Activated effector memory CD4-positive, alpha-beta T cell treated with Interleukin-2 at 50 U/mL for 16 hours (primary cell): Measurements from ENCODE around the gene PURB.
"Not testable (repeated sequence)": the region's sequence is repeated elsewhere in the genome, so short reads cannot be mapped to it uniquely, and the experiment has no call there.

Experiments used
- DNase-seq: peaks from one replicate; pipeline ENCODE4 v3.0.0-alpha.2; 2020

The PURB gene

DNA sequence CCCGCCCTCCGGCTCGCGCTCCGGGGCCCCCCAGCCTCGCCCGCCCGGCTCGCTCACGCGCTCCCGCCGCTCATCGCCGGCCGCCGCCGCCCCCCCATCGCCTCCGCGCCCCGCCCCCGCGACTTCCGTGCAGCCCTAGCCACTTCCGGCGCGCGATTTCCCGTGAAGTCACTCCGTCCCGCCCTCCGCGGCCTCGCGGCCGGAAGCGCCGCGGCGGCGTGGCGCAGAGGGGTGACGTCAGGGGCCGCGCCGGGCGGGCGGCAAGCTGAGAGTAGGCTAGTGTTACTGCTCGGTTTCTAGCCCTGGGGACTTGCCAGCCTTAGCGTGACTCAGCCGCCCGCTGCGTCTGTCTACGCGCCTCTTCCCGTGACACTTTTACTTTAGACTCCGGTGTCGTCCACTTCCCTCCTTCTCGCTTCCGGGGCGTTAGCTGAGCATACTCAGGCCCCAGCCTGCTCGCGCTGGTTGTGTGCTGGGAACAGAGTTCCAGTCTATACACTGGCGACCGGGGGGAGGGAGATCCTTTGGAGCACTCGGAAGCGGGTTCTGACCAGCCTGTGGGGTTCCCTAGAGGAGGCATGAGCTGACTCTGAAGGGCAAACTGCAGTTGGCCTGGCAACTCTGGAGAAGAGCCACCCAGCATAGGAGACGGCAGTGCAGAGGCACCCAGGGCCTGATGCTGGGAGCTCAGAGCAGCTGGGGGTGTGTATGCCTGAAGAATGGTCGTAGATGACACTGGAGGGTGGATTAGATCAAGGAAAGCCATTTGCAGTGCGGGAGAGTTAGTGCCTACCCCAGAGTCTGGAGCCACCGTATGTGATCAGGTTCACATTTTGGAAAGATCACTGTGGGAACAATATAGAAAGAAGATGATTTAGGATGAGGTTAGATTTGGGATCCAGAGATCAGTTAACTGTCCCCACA, at the start of gene PURB:
PURB (minus strand) TSS at position 137 of the 924 bp plus-strand sequence. CDS start 182 bp downstream, outside the sequence.
- peak; percentile 95 for DNase-seq

DNA sequence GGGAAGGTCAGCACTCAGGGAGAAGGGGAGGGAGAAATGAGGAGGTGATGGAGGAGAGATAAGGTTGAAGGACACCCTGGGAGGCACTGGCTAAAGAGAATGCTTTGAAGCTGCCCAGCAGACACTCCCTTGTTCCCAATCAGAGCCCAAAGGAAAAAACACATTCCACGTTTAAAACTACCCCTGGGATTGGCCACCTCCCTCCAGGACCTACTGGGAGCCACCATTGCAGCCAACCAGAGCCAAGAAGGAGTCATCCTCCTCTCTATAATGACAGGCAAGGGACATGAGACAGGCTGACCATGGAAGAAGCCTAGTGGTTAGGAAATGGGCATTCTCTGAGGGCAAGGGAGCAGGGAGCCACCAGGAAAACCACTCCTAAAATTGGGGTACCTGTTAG, 49.7 kb upstream of the PURB start:
- no peak for DNase-seq

DNA sequence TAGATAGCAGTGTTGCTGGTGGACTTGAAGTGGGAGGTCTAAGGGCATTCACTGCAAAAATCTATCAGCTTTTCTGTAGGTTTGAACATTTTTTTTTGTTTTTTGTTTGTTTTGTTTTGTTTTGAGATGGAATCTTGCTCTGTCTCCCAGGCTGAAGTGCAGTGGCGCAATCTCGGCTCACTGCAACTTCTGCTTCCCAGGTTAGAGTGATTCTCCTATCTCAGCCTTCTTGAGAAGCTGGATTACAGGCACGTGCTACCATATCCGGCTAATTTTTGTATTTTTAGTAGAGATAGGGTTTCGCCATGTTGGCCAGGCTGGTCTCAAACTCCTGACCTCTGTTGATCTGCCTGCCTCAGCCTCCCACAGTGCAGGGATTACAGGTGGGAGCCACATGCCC, 49.2 kb upstream of the PURB start:
- not testable (repeated sequence) for DNase-seq

DNA sequence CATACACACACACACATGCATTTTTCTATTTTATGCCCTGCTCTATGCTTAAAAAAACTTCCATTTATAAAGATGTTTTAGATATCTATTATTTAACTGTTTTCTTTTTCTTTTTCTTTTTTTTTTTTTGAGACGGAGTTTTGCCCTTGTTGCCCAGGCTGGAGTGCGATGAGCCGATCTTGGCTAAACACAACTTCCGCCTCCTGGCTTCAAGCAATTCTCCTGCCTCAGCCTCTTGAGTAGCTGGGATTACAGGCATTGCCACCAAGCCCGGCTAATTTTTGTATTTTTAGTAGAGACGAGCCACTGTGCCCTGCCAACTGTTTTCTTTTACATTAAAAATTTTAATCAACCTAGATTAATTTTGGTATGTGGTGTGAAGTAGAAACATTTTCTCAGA, 45.6 kb upstream of the PURB start:
- DNase-seq, result no peak

DNA sequence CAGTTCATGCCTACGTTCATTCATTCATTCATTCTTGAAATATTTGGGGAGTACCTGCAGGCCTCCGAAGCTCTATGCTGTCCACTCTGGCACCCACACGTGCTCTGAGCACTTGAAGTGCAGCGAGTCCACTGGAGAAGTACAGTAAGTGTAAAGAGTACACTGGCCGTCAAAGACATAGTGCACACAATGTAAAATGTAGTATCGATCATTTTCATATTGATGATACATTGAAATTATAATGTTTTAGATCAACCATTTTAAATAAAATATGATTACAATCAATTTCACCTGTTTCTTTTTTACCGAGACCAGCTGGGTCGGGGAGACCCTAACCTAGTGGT, 37.0 kb upstream of the PURB start:
- DNase-seq, result no peak

DNA sequence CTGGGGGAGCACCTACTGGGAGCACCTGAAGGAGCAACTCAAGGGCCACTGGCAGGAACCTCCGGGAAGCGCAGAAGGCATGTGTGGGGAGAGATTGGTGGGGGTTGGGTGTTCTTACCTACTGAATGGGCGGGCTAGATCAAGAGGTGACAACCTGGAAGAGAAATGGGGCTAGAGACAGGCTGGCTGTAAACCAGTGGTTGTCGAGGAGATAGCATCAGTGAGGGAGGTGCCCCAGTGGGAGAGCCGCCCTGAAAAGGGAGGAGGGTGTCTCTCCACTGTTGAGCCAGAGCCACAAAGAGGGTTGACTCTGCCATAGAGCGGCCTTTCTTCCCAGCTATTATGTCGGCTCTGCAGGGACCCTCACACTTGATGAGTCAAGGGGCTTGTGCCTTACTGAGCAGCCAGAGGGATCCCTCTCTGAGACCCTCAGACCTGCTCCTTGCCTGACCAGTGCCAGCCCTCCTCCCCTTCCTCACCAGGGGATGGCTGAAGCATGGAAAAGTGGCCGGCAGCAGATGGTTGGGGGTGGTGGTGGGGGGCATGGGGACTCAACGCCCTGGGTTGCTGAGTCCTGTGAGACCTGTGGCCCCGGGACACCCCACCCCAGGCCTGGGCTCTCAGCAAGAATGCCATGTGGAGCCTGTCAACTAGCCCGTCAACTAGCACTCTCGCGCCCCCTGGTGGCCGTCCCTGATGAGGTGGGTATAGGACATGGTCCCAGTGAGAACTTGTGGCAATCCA, 36.4 kb upstream of the PURB start:
- peak; percentile 81 for DNase-seq

DNA sequence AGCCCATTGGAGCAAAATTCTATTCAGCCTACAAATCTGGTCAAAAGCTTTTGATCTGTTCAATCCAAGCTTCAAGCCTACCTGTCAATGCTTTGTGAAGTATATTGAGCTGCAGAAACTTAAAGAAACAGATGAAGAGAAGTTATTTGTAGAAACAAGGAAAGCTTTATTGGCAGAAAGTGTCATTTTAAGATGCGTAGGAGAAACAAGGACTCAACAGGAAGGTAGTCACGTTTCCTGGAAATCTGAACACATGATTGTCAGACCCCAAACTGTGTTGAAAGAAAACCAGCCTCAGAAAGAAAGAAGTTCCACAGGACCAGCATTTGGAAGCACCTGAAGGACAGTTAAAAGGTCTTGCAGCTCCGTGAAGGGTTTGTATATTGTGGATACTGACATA, 34.8 kb upstream of the PURB start:
- no peak for DNase-seq

DNA sequence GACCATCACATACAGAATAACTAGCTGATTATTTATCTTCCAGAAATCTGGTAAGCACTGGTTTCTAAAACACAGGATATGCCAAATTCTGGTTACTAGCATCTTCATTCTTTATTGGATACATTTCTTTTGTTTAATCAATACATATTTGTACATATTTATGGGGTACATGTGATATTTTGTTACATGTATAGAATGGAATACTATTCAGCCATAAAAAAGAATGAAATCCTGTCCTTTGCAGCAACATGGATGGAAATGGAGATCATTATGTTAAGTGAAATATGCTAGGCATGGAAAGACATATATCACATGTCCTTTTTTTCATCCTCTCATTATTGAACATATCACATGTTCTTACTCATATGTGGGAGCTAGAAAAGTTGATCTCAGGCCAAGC, 32.7 kb upstream of the PURB start:
- DNase-seq, result no peak

DNA sequence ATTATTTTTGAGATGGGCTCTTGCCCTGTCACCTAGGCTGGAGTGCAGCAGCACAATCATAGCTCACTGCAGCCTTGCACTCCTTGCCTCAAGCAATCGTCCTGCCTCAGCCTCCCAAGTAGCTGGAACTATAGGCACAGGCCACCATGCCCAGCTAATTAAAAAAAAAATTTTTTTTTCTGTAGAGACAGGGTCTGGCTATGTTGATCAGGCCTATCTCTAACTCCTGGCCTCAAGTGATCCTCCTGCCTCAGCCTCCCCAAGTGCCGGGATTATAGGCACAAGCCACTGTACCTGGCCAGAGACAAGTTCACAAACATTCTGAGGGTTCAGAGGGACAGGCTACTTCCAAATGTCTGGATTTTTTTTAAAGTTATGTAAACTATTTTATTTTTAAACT, 32.1 kb upstream of the PURB start:
- DNase-seq, result no peak

DNA sequence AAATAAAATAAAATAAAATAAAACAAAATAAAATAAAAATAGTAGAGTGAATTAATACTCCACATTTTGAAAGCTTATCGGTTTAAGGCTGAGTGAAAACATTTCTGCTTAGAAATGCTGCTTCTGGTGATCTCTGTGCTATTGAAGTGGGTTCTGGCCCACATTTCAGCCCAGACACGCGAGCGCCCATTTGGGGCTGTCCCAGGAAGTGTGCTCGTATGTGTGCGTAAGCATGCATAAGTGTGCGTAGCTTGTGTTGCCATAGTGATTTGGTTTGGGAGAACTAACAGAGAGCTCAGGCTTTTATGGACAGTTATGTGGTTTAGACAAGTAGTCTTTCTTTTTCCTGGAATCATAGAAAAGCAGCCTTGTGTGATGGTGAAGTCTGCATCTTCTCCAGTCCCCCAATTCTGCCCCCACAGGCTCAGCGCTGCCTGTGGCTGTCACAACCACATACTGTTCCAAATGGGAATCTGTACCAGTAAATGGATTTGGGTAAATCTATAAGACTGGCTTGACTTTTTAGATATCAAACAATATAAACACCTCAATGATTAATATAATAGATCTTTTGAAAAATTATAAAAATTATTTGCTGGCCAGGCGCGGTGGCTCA, 29.8 kb upstream of the PURB start:
- DNase-seq, result peak; percentile 55

DNA sequence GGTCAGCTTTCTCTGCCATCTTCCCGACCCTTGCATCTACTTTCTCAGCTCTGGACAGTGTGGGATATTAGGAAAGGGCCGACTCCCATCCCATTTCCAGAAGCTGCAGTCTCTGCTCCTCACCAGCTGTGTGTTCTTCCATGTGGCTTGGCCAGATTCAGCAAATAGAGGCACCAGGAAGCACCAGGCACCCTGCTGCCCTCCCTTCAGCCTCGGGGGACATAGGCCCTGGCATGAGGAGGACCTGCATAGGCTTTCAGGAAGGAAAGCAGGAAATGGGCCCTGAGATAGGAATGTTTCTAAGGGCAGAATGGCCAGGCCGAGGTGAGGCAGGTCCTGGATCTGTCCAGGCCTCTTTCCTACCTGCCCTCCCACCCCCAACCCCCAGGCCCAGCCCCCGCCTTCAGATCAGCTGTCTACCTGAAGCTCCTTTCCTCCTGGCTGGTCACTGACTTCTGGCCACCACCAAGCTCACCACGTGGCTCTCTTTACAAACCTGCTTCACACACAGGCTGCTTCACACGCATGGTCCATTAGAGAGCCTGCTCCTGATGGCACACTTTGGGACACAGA, 27.5 kb upstream of the PURB start:
- DNase-seq, result no peak

DNA sequence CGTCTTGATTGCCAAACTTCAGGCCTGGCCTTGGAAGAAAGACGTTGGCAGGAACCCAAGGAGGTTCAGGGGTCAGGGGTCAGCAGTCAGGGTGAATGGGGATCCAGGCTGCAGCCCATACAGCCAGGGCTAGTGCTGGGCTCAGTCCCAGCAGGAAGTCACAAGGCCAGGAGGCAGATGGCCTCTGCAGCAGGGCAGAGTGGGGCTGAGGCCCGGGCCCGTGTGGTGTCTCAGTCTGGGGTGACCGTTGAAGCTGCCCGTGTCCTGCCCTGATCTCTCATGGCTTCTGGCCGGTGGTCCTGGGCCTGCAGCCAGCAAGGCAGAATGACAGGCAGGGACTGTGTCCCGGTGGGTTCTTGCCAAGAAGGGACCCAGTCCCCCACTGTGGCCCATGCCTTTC, 26.6 kb upstream of the PURB start:
- DNase-seq, result no peak

DNA sequence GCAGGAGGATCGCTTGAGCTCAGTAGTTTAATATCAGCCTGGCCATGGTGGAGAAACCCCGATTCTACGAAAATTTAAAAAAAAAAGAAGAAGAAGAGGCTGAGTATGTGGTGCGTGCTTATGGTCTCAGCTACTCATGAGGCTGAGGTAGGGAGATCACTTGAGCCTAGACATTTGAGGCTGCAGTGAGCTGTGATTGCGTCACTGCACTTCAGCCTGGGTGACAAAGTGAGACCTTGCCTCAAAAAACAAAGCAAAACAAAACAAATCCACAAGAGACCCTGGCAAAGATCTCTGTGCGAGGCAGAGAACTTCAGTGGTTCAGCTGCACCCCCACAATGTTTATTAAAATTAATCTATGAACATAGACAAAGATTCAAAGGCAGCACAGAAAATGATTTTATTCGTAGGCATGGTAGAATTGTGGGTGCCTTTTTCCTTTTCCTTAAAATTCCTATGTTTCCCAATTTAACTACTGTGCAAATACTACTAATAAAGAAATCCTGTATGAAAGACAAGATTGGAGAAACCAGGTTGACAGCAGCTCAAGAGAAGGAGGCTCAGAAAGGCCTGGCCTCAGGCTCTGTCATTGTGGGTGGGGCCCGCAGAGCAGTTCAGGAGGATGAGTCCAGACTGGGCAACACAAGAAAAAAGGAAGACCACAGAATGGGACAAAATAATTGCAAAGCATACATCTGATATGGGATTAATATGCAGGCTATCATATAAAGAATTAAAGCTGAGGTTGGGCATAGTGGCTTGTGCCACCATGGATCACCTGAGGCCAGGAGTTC, 24.5 kb upstream of the PURB start:
- DNase-seq, result no peak

DNA sequence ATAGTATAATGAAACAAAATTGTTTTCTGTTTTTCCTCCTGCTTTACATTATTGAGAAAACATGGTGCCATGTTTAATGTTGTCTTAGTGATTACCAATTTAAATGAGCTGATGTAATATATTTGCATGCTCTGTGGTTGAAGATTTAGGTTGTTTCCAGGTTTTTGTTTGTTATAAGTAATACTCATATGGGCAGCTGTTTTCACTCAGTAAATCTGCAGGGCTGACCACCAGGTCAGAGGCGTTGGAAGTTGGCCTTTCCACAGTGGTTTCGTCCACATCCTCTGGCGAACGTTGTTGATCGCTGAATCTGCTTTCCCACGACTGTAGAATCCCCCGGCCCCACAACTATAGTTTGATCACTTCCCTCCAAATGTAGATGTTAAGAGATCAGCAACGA, 21.6 kb upstream of the PURB start:
- no peak for DNase-seq

DNA sequence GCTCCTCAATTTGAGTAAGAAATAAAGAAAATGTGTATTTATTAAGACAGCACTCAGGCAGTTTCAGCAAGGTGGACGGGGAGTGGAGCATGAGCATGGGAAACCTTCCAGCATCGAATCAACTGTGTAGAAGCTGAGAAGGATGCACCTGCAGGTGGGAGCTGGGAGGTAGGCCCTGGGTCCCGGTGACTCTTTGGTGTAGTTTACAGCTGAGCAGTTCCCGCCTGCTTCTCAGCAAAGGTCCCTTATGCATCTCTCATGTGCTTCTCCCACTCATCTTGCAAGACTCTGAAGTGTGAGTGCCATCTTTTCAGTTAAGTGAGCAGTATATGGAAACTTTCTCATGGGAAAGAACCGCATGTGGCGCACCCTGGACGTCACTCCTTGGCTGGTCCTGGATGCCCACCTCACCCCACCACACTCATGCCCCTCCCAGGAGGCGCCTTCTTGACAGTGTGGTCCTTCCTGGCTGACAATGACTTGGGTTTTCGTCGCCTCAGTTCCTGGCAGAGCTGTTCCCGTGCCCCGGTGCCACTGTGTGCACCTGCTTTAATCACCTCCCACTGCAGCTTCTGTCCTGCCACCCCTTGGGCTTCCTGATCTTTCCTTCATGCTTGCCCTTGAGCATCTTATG, 19.8 kb upstream of the PURB start:
- no peak for DNase-seq

DNA sequence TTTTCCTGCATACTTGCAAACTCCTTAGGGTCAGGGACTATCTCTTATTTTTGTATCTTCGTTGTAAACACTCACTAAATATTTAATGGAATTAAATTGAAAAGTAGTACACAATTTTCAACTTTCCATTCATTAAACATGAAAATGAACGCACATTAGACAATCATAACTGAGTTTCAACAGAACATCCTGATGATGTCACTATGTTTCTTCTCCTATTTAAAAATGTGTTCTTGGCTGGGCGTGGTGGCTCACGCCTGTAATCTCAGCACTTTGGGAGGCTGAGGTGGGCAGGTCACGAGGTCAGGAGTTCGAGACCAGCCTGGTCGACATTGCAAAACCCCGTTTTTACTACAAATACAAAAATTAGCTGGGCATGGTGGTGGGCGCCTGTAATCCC, 14.1 kb upstream of the PURB start:
- no peak for DNase-seq

DNA sequence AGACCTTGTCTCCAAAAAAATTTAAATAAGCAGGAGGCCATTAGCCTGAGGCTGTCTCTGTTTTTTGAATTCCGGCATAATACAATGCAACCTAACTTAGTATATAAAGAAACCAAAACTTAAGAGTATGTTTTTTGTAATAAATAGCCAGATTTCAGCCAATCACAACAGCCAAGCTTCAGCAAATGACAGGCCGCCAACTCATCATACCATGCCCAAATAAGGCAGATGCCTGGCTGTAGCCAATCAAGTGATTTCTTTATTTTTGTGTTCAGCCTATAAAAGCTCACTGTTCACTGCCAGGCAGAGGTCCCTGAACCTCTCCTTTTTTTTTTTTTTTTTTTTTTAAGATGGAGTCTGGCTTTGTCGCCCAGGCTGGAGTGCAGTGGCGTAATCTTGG, 12.7 kb upstream of the PURB start:
- no peak for DNase-seq

DNA sequence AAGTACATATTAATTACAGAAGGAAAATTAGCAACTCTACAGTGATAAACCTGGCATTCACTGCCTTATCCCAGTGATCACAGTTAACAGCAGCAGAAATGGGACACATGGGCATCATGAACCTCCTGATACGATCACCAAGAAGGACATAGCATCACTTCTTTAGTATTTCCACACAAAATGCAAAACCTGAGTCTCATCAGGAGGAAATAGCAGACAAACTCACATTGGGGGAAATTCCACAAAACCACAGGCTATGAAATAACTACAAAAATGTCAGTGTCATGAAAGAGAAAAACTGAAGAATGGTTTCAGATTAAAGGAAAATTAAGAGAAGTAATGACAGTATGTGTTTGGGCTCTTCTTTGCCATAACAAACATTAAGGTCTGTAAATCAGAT, 12.0 kb upstream of the PURB start:
- no peak for DNase-seq

DNA sequence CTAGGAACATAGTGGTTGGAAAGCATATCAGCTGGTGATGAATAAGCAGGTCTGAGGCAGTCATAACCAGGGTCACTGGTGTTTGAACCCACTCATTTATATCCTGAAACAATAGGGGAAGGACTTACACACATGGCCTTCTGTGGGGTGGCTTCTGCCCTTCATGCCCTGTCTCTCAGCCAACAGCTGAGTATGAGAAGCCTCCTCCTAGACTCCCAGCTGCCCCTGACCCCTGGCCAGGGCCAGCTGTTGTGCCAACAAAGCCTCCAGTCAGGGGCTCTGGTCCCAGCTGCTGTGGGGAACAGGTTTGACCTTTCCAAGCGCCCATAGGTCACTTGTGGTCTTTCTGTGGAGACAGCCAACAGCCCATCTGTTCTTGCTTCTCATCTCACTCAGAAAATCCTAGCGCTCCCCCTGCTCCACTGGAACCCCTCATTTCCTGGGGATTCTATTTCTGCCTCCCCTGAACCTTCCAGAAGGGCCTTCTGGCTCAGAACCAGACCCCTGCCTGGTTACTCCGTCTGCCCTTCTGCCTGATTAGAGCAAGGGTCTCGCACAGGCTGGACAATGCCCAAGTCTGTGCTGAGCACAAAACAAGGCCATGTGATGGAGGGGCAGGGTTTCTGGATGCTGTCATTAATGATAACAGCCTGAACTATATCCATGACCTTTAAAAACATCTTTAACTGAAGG, 9.7 kb upstream of the PURB start:
- DNase-seq, result no peak

DNA sequence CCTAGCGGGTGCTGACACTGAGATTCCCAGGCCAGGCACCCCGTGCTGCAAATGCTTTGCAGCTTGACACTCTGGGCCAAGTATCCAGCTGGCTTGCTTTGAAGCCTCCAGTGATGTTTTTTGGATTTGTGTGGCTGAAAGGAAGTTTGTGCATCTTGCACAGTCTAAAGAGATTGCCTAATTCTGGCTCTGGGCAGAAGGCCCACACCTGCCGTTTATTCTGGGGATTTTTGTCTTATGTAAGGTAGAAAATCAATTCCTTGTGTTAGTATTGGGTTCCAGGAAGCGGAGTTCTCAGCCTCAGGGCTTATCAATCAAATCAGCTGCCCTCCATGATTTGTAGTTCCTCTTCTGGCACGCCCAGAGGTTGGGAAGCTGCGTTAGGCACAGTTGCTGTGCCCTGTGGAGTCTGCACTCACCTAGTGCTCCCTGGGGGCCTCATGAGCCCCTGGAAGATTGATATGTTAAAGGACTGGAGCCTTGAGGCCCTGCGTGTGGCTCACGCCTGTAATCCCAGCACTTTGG, 8.4 kb upstream of the PURB start:
- no peak for DNase-seq

DNA sequence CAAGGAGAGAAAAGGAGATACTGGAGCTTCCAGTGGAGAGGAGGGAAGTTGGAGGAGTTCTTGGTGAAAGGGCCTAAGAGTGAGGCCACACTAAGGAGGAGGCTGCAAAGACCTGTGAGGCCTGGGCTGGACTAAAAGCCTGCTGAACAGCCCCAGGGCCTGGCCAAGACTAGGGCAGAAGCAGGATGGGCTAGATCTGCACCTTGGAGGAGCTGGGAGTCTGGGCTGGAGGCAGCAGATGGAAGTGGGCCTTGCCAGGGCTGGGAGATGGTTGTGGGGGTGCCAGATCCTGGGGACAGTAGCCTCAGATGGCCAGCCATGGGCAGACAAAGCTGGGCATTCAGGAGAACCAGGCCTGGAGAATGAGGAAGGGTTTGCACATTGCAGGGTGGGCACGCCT, 6.5 kb upstream of the PURB start:
- no peak for DNase-seq
